ENCODE measurements around the gene CACNA2D4.

The CACNA2D4 gene

GRCh38 chr12:1922985-1923384 lies 4.5 kb upstream of the CACNA2D4 start:
- H3K4me3 ChIP-seq (ENCODE audit: low read depth, low read length) = no peak overlapping the region
- TF ChIP-seq, protein P1, sequence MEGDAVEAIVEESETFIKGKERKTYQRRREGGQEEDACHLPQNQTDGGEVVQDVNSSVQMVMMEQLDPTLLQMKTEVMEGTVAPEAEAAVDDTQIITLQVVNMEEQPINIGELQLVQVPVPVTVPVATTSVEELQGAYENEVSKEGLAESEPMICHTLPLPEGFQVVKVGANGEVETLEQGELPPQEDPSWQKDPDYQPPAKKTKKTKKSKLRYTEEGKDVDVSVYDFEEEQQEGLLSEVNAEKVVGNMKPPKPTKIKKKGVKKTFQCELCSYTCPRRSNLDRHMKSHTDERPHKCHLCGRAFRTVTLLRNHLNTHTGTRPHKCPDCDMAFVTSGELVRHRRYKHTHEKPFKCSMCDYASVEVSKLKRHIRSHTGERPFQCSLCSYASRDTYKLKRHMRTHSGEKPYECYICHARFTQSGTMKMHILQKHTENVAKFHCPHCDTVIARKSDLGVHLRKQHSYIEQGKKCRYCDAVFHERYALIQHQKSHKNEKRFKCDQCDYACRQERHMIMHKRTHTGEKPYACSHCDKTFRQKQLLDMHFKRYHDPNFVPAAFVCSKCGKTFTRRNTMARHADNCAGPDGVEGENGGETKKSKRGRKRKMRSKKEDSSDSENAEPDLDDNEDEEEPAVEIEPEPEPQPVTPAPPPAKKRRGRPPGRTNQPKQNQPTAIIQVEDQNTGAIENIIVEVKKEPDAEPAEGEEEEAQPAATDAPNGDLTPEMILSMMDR (IDR thresholded peaks at IDR 0.05; ENCODE audit: borderline replicate concordance, insufficient read depth, low read depth, low read length) = no peak

GRCh38 chr12:1922075-1922709 lies 3.7 kb upstream of the CACNA2D4 start:
- H3K4me3 ChIP-seq (ENCODE audit: low read depth, low read length) = no peak overlapping the region
- TF ChIP-seq, protein P1 (IDR thresholded peaks at IDR 0.05; ENCODE audit: borderline replicate concordance, insufficient read depth, low read depth, low read length) = no peak

- no peak overlapping the region for H3K4me3 ChIP-seq (ENCODE audit: low read depth, low read length)
- TF ChIP-seq, protein P1 (IDR thresholded peaks at IDR 0.05; ENCODE audit: borderline replicate concordance, insufficient read depth, low read depth, low read length) = no peak
These were observed 2.5 kb upstream of the CACNA2D4 start for GRCh38 chr12:1920971-1921370.

DNA sequence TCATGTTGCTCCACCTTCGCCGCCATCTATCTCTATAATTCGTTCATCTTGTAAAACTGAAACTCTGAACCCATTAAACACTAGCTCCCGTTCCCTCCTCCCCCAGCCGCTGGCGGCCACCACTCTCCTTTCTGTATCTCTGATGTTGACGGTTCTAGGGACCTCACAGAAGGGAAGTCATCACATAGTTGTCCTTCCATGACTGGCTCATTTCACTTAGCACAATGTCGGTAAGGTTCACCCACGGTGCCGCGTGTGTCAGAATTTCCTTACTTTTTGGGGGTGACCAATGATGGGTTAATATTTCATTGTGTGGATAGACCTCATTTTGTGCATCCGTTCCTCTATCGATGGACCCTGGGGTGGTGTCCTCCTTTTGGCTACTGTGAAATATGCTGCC lies 2.0 kb upstream of the CACNA2D4 start:
- no peak overlapping the region for H3K4me3 ChIP-seq (ENCODE audit: low read depth, low read length)
- TF ChIP-seq, protein P1 (IDR thresholded peaks at IDR 0.05; ENCODE audit: borderline replicate concordance, insufficient read depth, low read depth, low read length) = no peak

- H3K4me3 ChIP-seq (ENCODE audit: low read depth, low read length) = no peak overlapping the region
- TF ChIP-seq, protein P1 (IDR thresholded peaks at IDR 0.05; ENCODE audit: borderline replicate concordance, insufficient read depth, low read depth, low read length) = no peak
These were observed 1.3 kb upstream of the CACNA2D4 start for GRCh38 chr12:1919763-1920162.

DNA sequence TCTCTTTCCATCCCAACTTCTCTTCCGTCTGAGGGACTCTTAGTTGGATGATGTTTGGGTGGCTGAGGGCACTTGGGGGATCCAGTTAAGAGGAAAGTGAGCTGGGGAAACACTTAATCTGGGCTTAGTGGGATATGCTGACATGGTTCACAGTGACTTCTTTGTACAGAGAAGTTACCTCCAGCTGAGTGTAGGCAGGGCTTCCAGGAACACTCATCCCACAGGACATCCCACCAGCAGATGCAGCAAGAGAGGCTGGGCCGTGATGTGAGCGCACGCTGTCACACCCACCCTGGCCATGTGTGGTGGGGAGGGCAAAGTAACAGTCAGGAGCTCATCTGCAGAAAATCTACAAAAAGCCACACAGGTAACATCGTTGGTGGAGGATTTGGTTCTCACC lies 832 bp upstream of the CACNA2D4 start:
- H3K4me3 ChIP-seq (ENCODE audit: low read depth, low read length) = no peak overlapping the region
- TF ChIP-seq, protein P1 (IDR thresholded peaks at IDR 0.05; ENCODE audit: borderline replicate concordance, insufficient read depth, low read depth, low read length) = no peak

GRCh38 chr12:1918884-1919236 lies 408 bp upstream of the CACNA2D4 start:
- no peak overlapping the region for H3K4me3 ChIP-seq (ENCODE audit: low read depth, low read length)
- TF ChIP-seq, protein P1 (IDR thresholded peaks at IDR 0.05; ENCODE audit: borderline replicate concordance, insufficient read depth, low read depth, low read length) = no peak
